Liver (tissue), 3 donors: ENCODE measurements around the gene CNP.
"Not testable (repeated sequence)": the region's sequence is repeated elsewhere in the genome, so short reads cannot be mapped to it uniquely, and the experiment has no call there.

Experiments used
- ATF3 ChIP-seq: IDR thresholded peaks from 2 replicates; pipeline ENCODE4 v1.6.1; 2016; ENCODE audit warnings: antibody characterized with exemption
- CTCF ChIP-seq: fragments of 150-350 bp; IDR thresholded peaks from 2 replicates; pipeline ENCODE4 v1.5.1; 2017; ENCODE audit warnings: improper control_type of control experiment, low read depth, low read length; ENCODE audit not compliant: missing input control
- GABPA ChIP-seq, 2 donors: IDR thresholded peaks in 1 of 2; conservative IDR thresholded peaks in 1 of 2; 2 replicates each; pipeline ENCODE4 v1.6.1; 2016; ENCODE audit warnings: antibody characterized with exemption in 2 of 2, mild to moderate bottlenecking in 1 of 2, moderate library complexity in 1 of 2
- JUND ChIP-seq, 2 donors: IDR thresholded peaks; 2 replicates each; pipeline ENCODE4 v1.6.1; 2016; ENCODE audit warnings: antibody characterized with exemption in 2 of 2
- MAX ChIP-seq: IDR thresholded peaks from 2 replicates; pipeline ENCODE4 v1.6.1; 2016; ENCODE audit warnings: antibody characterized with exemption
- RAD21 ChIP-seq, 2 donors: IDR thresholded peaks; 2 replicates each; pipeline ENCODE4 v1.6.1; 2016; ENCODE audit warnings: antibody characterized with exemption in 2 of 2, mild to moderate bottlenecking in 2 of 2
- REST ChIP-seq: IDR thresholded peaks from 2 replicates; pipeline ENCODE4 v1.6.1; 2016; ENCODE audit warnings: antibody characterized with exemption, mild to moderate bottlenecking
- RXRA ChIP-seq, 2 donors: IDR thresholded peaks; 2 replicates each; pipeline ENCODE4 v1.6.1; 2017 to 2018; ENCODE audit warnings: antibody characterized with exemption in 2 of 2, mild to moderate bottlenecking in 1 of 2
- SP1 ChIP-seq: IDR thresholded peaks from 2 replicates; pipeline ENCODE4 v1.6.1; 2018; ENCODE audit warnings: antibody characterized with exemption, mild to moderate bottlenecking
- TAF1 ChIP-seq: conservative IDR thresholded peaks from 2 replicates; pipeline ENCODE4 v1.6.1; 2016; ENCODE audit warnings: antibody characterized with exemption, mild to moderate bottlenecking
- YY1 ChIP-seq: IDR thresholded peaks from 2 replicates; pipeline ENCODE4 v1.6.1; 2016; ENCODE audit warnings: antibody characterized with exemption, mild to moderate bottlenecking
- TF ChIP-seq, protein P1 (sequence below): IDR thresholded peaks from 2 replicates; pipeline ENCODE4 v1.6.1; 2016; ENCODE audit warnings: antibody characterized with exemption
- donor health status: healthy.
- donor health status: healthy.

DNA sequence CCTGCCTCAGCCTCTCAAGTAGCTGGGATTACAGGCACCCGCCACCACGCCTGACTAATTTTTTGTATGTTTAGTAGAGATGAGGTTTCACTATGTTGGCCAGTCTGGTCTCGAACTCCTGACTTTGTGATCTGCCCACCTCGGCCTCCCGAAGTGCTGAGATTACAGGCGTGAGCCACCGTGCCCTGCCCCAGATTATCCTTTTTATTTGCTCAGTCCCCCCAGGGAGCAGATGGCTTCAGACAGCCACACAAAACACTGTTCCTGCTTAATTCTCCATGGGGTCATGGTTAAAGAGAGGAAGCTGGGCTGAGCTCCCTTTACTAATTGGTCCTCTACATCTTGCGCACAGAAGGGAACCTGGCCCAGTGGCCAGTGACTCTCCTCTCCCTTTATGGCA lies 54.2 kb downstream of the CNP start:
- not testable (repeated sequence) for TF ChIP-seq YY1; REST; CTCF; JUND (IDR thresholded peaks at IDR 0.05); SP1; RAD21 (IDR thresholded peaks at IDR 0.05); RXRA (IDR thresholded peaks at IDR 0.05); MAX; ATF3; TAF1; GABPA (IDR thresholded peaks at IDR 0.05 in 1 of 2, conservative IDR thresholded peaks at IDR 0.05 in 1 of 2)
- TF ChIP-seq, protein P1, sequence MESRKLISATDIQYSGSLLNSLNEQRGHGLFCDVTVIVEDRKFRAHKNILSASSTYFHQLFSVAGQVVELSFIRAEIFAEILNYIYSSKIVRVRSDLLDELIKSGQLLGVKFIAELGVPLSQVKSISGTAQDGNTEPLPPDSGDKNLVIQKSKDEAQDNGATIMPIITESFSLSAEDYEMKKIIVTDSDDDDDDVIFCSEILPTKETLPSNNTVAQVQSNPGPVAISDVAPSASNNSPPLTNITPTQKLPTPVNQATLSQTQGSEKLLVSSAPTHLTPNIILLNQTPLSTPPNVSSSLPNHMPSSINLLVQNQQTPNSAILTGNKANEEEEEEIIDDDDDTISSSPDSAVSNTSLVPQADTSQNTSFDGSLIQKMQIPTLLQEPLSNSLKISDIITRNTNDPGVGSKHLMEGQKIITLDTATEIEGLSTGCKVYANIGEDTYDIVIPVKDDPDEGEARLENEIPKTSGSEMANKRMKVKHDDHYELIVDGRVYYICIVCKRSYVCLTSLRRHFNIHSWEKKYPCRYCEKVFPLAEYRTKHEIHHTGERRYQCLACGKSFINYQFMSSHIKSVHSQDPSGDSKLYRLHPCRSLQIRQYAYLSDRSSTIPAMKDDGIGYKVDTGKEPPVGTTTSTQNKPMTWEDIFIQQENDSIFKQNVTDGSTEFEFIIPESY = not testable (repeated sequence)
